SK-N-SH treated with all-trans-retinoic acid at 6 μM for 48 hours (cell line): ENCODE data around the gene DGAT2.

Source experiments
- ATAC-seq: fragments of 200-7000 bp; cut with Tn5 transposase; 3 replicates; pipeline ENCODE4 v1.9.1; 2020; ENCODE audit warnings: mild to moderate bottlenecking, moderate library complexity
- ARNTL ChIP-seq: fragments of 450-650 bp; formaldehyde crosslinking; IDR thresholded peaks from 2 replicates; pipeline ENCODE4 v1.5.0; 2020; ENCODE audit warnings: low read depth, mild to moderate bottlenecking, moderate library complexity, borderline replicate concordance
- BACH2 ChIP-seq: fragments of 250-450 bp; sonication (Bioruptor Pico); IDR thresholded peaks from 2 replicates; pipeline ENCODE4 v1.9.0; 2021; ENCODE audit warnings: mild to moderate bottlenecking, borderline replicate concordance
- CREB5 ChIP-seq: fragments of 250-450 bp; sonication (Bioruptor Pico); IDR thresholded peaks from 2 replicates; pipeline ENCODE4 v1.5.1; 2020; ENCODE audit warnings: low read depth, mild to moderate bottlenecking, moderate library complexity
- CSDC2 ChIP-seq: fragments of 250-450 bp; sonication (Bioruptor Pico); IDR thresholded peaks from 2 replicates; pipeline ENCODE4 v1.5.0; 2020; ENCODE audit warnings: mild to moderate bottlenecking, moderate library complexity
- CSRNP3 ChIP-seq: fragments of 250-450 bp; sonication (Bioruptor Pico); IDR thresholded peaks from 2 replicates; pipeline ENCODE4 v1.5.1; 2021; ENCODE audit warnings: mild to moderate bottlenecking, moderate library complexity
- GLIS3 ChIP-seq: fragments of 250-450 bp; sonication (Bioruptor Pico); IDR thresholded peaks from 2 replicates; pipeline ENCODE4 v1.5.0; 2020; ENCODE audit warnings: mild to moderate bottlenecking, moderate library complexity
- ISL1 ChIP-seq: fragments of 250-450 bp; sonication (Bioruptor Pico); IDR thresholded peaks from 2 replicates; pipeline ENCODE4 v2.1.2; 2022; ENCODE audit warnings: mild to moderate bottlenecking, moderate library complexity
- OSR1 ChIP-seq: fragments of 250-450 bp; sonication (Bioruptor Pico); IDR thresholded peaks from 2 replicates; pipeline ENCODE4 v1.8.0; 2022; ENCODE audit warnings: moderate library complexity, mild to moderate bottlenecking, inconsistent platforms
- PATZ1 ChIP-seq: fragments of 250-450 bp; sonication (Bioruptor Pico); IDR thresholded peaks from 2 replicates; pipeline ENCODE4 v1.8.0; 2020; ENCODE audit warnings: mild to moderate bottlenecking, moderate library complexity, borderline replicate concordance
- POU6F1 ChIP-seq: fragments of 250-450 bp; sonication (Bioruptor Pico); IDR thresholded peaks from 2 replicates; pipeline ENCODE4 v1.8.0; 2021; ENCODE audit warnings: low read depth, mild to moderate bottlenecking, moderate library complexity, borderline replicate concordance
- PPARA ChIP-seq: fragments of 250-450 bp; sonication (Bioruptor Pico); IDR thresholded peaks from 2 replicates; pipeline ENCODE4 v1.5.0; 2020; ENCODE audit warnings: mild to moderate bottlenecking, borderline replicate concordance
- RARB ChIP-seq: fragments of 250-450 bp; sonication (Bioruptor Pico); IDR thresholded peaks from 2 replicates; pipeline ENCODE4 v1.8.0; 2021; ENCODE audit warnings: mild to moderate bottlenecking, moderate library complexity
- SNAI2 ChIP-seq: fragments of 250-450 bp; sonication (Bioruptor Pico); IDR thresholded peaks from 2 replicates; pipeline ENCODE4 v1.5.0; 2020; ENCODE audit warnings: mild to moderate bottlenecking, moderate library complexity
- TCF4 ChIP-seq: fragments of 250-450 bp; sonication (Bioruptor Pico); IDR thresholded peaks from 2 replicates; pipeline ENCODE4 v1.8.0; 2021; ENCODE audit warnings: mild to moderate bottlenecking, moderate library complexity, borderline replicate concordance
- TOX ChIP-seq: fragments of 250-450 bp; sonication (Bioruptor Pico); IDR thresholded peaks from 2 replicates; pipeline ENCODE4 v1.8.0; 2021; ENCODE audit warnings: mild to moderate bottlenecking, moderate library complexity, borderline replicate concordance
- ZC3H10 ChIP-seq: fragments of 250-450 bp; sonication (Bioruptor Pico); IDR thresholded peaks from 2 replicates; pipeline ENCODE4 v1.5.1; 2021; ENCODE audit warnings: mild to moderate bottlenecking, moderate library complexity
- ZFP30 ChIP-seq: fragments of 450-650 bp; formaldehyde crosslinking; IDR thresholded peaks from 2 replicates; pipeline ENCODE4 v1.5.0; 2022; ENCODE audit warnings: mild to moderate bottlenecking, moderate library complexity
- ZNF565 ChIP-seq: fragments of 450-650 bp; formaldehyde crosslinking; conservative IDR thresholded peaks from 2 replicates; pipeline ENCODE4 v1.5.0; 2020; ENCODE audit warnings: low read depth, mild to moderate bottlenecking, moderate library complexity
- ZNF8 ChIP-seq: fragments of 450-650 bp; formaldehyde crosslinking; IDR thresholded peaks from 2 replicates; pipeline ENCODE4 v1.5.0; 2020; ENCODE audit warnings: mild to moderate bottlenecking, moderate library complexity

The DGAT2 gene

GRCh38 chr11:75782540-75783263 is 14.1 kb downstream of the DGAT2 start:
- ATAC-seq = no peak
- TF ChIP-seq TCF4 (CRISPR knock-in tag) (no peak), ZFP30 (CRISPR knock-in tag) (no peak), SNAI2 (CRISPR knock-in tag) (no peak), OSR1 (CRISPR knock-in tag) (no peak), TOX (no peak), CSDC2 (CRISPR knock-in tag) (no peak), ARNTL (CRISPR knock-in tag) (no peak), GLIS3 (CRISPR knock-in tag) (no peak), POU6F1 (CRISPR knock-in tag) (no peak), CREB5 (CRISPR knock-in tag) (no peak), ISL1 (no peak), ZNF565 (CRISPR knock-in tag) (no peak), PPARA (CRISPR knock-in tag) (no peak), BACH2 (no peak), ZNF8 (no peak)
- TF ChIP-seq, all 23 proteins: peak for 0

- ATAC-seq = no peak
- TF ChIP-seq ZNF565 (CRISPR knock-in tag) (no peak), TOX (no peak), ZNF8 (no peak), RARB (CRISPR knock-in tag) (no peak), CREB5 (CRISPR knock-in tag) (no peak), PPARA (CRISPR knock-in tag) (no peak), ZC3H10 (CRISPR knock-in tag) (no peak), GLIS3 (CRISPR knock-in tag) (no peak)
These were observed 15.0 kb downstream of the DGAT2 start for GRCh38 chr11:75783416-75784084.

- no peak for ATAC-seq
- TF ChIP-seq ZNF8 = no peak
- TF ChIP-seq CSRNP3 (CRISPR knock-in tag) = no peak
- no peak for TF ChIP-seq TCF4 (CRISPR knock-in tag)
- no peak for TF ChIP-seq CREB5 (CRISPR knock-in tag)
- no peak for TF ChIP-seq GLIS3 (CRISPR knock-in tag)
- no peak for TF ChIP-seq ZNF565 (CRISPR knock-in tag)
- no peak for TF ChIP-seq ISL1
- TF ChIP-seq SNAI2 (CRISPR knock-in tag) = no peak
- TF ChIP-seq PATZ1 (CRISPR knock-in tag) = no peak
- TF ChIP-seq ARNTL (CRISPR knock-in tag) = no peak
- TF ChIP-seq ZFP30 (CRISPR knock-in tag) = no peak
These were observed 15.5 kb downstream of the DGAT2 start for GRCh38 chr11:75784085-75784478.
